ENCODE results near the gene ZNF212.

ZNF212 gene

GRCh38 chr7:149239345-149240143 is at the start of gene ZNF212:
Gene ZNF212 (plus strand): TSS chr7:149239651. CDS start chr7:149239779, 128 bp downstream.
- DNase-seq (ENCODE audit: low read depth, low spot score), result peak; percentile 84

DNA sequence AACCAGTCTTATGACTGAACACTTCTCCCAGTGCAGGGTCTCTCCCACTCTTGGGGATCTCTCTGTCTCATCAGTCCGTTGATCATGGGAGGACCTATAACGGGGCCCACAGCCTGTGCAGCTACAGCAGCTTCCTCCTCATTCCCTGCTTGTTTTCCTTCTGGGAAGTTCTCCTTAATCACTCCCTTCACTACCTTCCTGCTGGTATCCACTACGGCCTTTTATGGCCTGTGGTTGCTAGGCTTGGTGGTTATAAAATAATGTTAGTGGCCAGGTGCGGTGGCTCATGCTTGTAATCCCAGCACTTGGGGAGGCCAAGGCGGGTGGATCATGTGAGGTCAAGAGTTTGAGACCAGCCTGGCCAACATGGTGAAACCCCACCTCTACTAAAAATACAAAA is 47.6 kb upstream of the ZNF212 start:
- DNase-seq (ENCODE audit: low read depth, low spot score), result no peak

DNA sequence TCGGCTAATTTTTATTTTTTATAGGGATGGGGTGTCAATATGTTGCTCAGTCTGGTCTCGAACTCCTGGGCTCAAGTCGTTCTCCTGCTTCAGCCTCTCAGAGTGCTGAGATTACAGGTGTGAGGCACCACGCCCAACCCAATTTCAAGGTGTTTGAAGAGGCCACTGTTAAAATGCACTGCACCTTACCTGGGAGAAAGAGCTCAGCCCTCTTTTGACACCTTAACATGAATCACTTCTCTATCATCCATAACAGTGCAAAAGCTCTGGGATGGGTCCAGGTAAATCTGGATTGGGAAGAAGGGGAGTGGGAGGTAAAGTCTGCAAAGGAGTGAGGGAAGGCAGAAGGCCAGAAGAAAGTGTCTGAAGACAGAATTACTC is 44.7 kb upstream of the ZNF212 start:
- no peak for DNase-seq (ENCODE audit: low read depth, low spot score)

- DNase-seq (ENCODE audit: low read depth, low spot score), result peak; percentile 29
Measured at GRCh38 chr7:149195180-149196150, 44.0 kb upstream of the ZNF212 start, which contains the start of gene ZNF282. Gene ZNF282 (plus strand): TSS chr7:149195546. CDS start chr7:149195590, 44 bp downstream.

DNA sequence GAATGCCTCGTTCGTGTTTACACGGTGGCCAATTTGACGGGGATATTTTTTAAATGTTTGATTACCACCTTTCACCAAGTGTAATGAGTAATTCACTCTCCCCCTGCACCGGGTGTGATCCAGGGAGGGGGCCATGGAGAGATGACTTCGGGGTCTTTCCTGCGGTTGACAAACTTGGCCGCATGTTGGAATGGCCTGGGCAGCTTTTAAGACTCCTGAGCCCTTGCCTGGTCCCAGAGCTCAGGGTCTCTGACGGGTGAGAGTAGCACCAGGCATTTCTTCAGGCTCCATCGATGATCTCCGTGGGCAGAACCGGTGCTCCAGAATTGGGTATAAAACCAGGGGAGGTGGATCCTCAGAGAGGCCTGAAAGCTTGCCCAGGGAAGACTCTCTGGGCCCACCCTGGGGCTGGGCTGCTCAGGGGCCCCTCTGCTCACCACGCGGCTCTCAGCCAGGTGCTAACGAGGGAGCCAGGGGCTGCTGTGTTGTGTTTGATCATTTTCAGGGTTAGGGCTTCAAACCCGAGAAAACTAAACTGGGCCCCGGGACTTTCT is 43.2 kb upstream of the ZNF212 start:
- no peak for DNase-seq (ENCODE audit: low read depth, low spot score)

GRCh38 chr7:149196705-149197171 is 42.7 kb upstream of the ZNF212 start:
- DNase-seq (ENCODE audit: low read depth, low spot score), result no peak

GRCh38 chr7:149197675-149198074 is 41.8 kb upstream of the ZNF212 start:
- no peak for DNase-seq (ENCODE audit: low read depth, low spot score)

- DNase-seq (ENCODE audit: low read depth, low spot score), result no peak
Measured at GRCh38 chr7:149198161-149198816, 41.2 kb upstream of the ZNF212 start.

DNA sequence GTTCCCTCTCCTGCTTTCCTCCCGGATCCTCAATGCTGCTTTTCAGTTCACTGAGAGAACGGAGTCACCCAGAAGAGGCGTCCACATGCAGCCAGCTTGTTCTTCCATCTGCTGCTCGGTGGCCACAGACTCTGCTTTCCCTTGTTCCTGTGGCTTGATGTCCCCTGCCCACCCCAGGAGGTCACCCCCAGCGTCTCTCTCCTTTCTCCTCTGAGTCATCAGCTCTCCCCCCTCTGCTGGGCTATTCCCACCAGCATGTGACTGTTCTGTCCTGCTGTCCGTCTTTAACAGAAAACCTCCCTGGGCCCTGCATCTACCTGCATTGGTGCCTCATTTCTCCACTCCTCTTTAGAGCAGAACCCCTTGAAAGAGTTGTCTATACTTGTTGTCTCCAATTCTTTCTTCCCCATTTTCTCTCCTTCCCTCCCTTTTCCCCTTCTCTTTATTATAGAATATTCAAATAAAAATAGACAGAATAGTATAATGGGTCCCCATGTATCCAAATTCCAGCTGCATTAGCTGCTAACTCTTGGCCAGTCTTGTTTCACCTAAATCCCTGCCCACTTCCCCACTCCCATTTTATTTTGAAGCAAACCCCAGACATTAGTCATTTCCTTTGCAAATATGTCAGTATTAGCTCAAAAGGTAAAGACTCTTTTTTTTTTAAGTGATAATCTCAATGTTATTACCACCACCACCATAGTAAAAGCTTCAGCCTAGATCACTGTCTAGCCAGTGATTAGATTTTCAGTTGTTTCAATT is 40.0 kb upstream of the ZNF212 start:
- no peak for DNase-seq (ENCODE audit: low read depth, low spot score)

DNA sequence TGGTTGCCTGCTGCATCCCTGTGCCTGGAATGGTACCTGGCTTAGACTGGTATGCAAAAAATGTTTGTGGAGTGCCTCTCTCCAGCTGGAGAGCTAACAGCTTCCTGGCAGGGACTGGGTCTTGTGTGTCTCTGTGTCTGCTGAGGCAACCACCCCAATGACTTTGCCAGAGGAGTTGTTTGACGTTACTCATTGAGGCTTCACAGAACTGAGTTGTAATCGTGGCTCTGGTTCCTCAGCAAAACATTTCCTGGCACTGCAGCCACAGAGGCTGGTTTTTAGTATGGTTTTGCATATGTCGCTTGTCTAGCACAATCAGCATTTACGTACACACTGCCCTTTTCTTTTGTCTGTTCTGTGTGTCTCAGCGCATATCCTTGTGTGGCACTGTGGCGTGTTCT is 36.6 kb upstream of the ZNF212 start:
- DNase-seq (ENCODE audit: low read depth, low spot score), result no peak

GRCh38 chr7:149205690-149206381 is 33.6 kb upstream of the ZNF212 start:
- no peak for DNase-seq (ENCODE audit: low read depth, low spot score)

GRCh38 chr7:149207324-149208035 is 32.0 kb upstream of the ZNF212 start:
- DNase-seq (ENCODE audit: low read depth, low spot score), result no peak

DNA sequence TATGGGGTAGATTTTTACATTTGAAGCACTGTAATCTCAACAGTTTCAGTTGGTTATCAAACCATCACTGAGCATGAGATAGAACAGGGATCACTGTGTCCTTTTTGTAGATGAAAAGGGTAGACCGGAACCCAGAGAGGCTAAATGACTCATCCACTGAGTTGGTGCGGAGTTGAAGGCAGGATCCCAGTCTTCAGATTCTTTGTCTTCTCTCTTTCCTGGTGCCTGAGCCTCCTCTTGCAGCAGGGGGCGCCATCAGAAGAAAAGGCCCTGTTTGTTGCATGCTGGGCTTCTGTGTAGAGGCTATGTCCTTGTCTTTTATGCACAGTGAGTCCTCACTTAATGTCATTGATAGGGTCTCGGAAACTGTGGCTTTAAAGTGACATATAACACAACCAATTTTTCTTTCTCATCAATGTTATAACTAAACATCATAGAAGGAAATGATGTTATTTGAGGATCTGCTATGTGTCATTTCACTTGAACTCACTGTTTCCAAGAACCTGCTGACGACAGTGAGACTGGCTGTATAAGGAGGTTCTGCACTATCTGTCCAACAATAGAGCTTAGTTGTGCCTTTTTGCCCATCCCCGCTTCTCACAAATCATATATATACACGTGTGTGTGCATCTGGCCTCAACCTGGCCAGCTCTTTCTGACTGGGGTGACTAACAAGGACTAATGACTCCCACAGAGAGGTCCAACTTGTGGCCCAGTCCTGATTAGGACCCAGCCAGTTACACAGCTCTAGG is 29.8 kb upstream of the ZNF212 start:
- peak; percentile 66 for DNase-seq (ENCODE audit: low read depth, low spot score)

DNA sequence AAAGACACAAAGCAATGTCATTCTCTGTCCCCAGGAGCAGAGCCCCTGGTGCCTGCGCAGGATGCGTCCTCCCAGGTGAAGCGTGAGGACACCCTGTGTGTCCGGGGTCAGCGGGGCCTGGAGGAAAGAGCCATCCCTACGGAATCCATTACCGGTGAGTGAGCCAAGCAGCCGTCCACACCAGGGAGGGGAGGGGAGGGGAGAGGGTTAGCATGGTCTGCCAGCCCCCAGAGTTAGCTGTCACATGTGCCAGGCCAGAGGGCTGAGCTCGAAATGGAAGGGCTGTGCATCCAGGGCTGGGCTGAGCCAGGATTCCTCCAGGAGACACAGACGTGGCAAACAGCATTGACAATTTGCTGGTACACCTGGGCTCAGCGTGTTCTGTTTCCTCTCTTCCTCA is 28.9 kb upstream of the ZNF212 start:
- DNase-seq (ENCODE audit: low read depth, low spot score), result no peak

DNA sequence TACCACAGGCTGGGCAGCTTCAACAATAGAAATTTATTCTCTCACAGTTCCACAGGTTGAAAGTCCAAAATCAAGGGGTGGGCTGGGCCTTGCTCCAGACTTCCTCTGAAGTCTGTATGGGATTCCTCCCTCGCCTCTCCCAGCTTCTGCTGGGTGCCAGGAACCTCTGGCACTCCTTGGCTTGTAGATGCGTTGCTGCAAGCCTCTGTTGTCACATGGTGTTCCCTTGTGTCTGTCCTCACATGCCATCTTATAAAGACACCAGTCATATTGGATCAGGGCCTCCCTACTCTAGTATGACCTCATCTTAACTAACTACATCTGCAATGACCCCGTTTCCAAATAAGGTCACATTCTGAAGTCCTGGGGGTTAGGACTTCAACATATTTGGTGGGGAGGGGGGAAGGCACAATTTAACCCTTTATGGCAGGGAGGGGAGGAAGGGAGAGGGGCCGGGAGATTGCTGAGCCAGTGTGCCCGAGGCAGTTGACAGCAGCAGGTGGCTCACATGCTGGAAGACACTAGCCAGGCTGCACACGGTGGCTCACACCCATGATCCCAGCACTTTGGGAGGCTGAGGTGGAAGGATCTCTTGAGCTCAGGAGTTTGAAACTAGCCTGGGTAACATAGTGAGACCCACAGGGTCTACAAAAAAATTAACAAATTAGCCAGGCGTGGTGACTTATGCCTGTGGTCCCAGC is 25.3 kb upstream of the ZNF212 start:
- DNase-seq (ENCODE audit: low read depth, low spot score), result no peak

DNA sequence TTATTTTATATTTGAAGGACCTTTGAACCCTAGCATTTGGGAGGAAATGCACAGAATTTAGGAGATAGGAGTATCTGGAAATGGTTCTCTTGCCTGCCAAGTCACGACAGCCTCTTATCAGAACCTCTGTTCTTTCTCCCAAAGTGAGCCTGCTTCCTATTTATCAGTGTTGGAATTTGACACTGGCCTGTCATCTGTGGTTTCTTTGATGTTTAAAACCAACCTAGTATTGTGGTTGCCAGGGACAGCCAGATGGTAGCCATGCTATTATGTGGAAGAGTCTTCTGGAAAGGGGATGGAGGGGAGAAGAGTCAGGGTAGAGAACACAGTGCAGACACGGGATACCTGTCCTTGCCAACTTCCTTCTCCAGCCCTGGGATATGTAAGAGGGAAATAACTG is 23.0 kb upstream of the ZNF212 start:
- no peak for DNase-seq (ENCODE audit: low read depth, low spot score)

DNA sequence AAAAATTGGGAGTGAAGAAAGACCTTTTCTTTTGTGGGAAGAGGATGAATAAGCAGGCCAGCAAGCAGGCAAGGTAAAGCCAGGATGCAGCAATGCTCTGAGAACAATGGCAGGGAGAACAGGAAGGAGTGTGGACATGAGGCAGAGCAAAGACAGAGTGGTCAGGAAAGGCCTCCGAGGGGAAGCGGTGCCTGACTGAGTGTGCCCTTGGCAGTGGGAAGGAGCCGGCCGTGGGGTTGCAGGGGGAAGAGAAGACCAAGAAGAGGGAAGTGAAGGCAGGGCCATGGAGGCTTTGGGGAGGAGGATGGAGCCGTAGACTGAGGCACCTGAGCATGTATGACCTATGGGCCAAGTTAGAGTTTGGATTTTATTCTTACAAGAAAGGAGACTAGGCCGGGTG is 21.9 kb upstream of the ZNF212 start:
- no peak for DNase-seq (ENCODE audit: low read depth, low spot score)

All from activated CD4-positive, CD25-positive, alpha-beta regulatory T cell treated with anti-CD3 and anti-CD28 coated beads, Interleukin-2, amount 50 U/mL, for 16 hours (primary cell).